Ecto neural progenitor cell (in vitro differentiated cells): ENCODE data around the gene AZIN2.
"Not testable (repeated sequence)": the region's sequence is repeated elsewhere in the genome, so short reads cannot be mapped to it uniquely, and the experiment has no call there.

Experiments used
- DNase-seq: peaks from one replicate; pipeline ENCODE4 v3.0.0-alpha.2; 2018; ENCODE audit warnings: low spot score

The AZIN2 gene

DNA sequence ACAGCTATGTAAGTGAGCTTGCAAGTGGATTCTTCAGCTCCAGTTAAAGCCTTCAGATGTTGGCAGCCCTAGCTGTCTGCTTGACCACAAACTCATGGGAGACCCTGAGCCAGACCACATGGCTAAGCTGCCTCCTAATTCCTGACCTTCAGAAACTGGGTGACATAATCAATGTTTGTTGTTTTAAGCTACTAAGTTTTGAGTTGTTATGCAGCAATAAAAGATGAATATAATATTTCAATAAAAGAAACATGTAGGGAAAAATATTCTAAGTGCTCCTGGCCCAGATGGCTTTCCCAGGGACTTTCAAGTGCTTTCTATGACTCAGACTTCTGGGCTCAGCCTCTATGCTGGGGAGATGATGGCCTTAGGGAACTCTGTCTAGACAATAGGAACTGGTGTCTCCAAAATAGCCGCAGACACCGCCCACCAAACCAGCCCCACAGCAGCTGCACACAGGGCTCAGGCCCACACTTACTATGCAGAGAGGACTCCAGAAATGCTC, 20.3 kb upstream of the AZIN2 start:
- DNase-seq: no peak

DNA sequence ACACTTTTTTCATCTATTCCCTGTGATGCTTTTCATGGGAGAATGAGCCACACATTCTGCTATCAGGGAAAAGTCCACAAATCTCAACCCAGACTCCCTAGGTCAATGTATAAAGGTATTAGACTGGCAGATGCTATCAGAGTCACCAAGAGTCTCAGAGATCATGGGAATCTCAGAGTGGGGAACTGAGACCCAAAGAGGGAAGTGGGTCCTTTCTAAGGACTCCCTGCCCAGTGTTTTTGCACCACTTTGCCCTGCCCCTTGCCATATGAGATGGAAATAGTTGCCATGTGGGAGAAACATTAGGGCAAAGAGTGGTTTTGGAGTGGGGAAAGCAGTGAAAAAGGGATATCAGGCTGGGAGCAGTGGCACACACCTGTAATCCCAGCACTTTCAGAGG, 19.1 kb upstream of the AZIN2 start:
- no peak for DNase-seq

DNA sequence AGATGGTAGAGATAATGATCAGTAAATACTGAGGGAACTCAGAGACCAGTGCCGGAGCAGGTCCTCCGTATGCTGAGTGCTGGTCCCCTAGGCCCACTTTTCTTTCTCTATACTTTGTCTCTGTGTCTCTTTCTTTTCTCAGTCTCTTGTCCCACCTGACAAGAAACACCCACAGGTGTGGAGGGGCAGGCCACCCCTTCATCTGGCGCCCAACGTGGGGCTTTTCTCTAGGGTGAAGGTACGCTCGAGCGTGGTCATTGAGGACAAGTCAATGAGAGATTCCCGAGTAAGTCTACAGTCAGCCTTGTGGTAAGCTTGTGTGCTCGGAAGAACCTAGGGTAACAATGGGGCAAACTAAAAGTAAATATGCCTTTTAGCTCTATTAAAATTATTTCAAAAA, 16.7 kb upstream of the AZIN2 start:
- DNase-seq: not testable (repeated sequence)

DNA sequence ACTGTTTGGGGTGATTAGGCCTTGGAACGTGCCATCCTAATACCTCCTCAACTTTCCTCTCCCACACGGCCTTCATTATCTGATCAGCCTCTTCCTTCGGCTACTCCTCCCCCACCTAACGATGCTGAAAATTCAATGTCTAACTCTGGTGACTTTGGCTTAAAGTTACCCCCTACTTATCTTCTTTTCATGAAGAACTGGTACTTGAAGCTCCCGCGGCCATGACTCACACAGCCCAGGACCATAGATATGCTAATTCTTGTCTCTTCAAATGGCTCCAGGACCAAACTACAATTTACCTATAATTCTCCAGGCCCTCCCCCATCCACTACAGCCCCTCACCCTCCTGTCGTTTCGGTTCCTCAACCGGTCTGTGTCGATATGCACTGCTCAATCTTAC, 15.7 kb upstream of the AZIN2 start:
- DNase-seq: no peak

DNA sequence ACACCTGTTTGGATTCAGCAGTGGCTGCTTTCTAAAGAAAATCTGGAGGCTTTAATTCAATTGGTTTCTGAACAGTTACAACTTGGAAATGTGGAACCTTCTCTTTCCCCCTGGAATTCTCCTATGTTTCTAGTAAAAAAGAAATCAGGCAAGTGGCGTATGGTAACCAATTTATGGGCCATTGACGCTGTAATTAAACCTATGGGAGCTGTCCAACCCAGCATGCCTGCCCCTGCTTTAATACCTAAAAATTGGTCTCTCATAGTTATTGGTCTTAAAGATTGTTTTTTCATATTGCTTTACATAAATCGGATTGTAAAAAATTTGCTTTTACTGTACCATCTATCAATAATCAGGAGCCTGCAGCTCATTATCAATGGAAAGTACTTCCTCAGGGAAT, 14.5 kb upstream of the AZIN2 start:
- DNase-seq: not testable (repeated sequence)

DNA sequence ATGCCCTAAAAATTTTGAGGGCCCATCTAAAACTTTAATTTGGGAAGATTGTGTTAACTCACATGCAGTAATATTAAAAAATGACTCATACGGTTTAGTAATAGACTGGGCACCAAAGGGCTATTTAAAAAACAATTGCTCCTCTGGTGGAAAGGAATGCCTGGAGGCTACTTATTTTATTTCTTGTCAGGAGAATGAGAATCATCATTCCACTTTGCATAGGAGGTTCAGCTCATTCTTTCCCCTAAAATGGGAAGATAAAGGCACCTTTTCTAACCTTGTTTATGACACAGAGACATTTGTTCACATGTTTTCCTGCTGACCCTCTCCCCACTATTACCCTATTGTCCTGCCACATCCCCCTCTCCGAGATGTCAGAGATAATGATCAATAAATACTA, 12.8 kb upstream of the AZIN2 start:
- DNase-seq: not testable (repeated sequence)

DNA sequence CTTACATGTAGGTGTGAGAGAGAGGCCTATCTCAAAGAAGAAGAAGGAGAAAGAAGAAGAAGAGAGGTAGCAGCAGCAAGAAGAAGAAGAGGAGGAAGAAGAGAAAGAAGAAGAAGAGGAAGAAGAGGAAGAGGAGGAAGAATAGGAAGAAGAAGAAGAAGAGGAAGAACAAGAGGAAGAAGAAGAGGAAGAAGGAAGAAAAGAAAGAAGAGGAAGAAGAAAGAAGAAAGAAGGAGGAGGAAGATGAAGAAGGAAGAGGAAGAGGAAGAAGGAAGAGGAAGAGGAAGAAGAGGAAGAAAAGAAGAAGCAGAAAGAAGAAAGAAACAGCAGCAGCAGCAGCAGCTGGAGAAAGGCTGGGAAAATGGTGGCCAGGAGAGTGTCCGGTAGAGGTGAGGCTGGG, 10.3 kb upstream of the AZIN2 start:
- DNase-seq: no peak

DNA sequence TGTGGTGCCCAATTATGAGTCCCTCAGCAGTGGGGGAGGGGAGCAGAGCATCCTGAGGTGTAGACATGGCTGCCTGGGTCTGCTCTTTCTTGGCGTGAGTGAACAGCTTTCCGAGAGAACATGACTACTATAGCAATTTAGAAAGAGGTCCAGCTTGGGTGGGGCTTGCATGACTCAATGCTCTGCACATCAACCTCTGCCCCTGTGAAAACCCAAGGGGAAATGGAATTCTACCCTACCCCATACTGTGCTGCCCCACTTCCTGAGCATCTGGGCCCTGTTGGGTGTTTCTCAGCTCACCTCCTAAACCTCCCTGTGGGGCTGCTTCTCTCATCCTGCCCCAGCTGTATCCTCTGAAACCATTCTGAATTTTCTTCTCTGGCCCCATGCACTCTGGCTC, 8.2 kb upstream of the AZIN2 start:
- no peak for DNase-seq

DNA sequence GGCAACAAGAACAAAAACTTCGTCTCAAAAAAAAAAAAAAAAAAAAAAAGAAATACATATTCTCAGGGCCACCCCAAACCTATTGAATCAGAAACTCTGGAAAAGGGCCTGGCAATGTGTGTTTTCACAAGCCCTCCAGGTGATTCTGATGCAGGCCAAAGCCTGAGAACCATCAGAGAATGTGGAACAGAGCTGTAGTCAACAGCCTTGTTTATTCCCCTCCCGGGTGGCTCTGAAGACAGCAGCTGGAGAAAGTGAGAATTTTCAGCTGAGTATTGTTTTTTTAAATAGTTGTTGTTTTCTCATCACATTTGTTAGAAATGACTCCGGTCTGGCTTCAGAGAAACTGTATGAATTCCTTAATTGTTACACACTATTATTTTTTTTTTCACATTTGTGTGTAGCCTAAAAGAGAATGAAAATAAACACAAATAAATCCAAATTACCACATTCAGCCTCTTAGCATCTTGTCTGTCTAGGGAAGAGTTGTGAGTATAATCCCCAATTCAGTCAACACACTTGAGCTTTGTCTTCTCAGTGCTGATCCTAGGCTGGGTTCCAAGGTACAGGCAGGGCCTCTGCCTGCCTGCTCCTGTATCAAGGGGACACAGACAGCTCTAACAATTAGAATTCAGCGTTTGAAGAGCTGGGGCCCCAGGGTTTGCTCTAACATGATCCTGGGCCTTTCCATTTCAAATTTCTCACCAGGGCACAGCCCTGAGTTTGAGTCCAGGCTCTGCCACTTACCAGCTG, 6.6 kb upstream of the AZIN2 start:
- DNase-seq: no peak

DNA sequence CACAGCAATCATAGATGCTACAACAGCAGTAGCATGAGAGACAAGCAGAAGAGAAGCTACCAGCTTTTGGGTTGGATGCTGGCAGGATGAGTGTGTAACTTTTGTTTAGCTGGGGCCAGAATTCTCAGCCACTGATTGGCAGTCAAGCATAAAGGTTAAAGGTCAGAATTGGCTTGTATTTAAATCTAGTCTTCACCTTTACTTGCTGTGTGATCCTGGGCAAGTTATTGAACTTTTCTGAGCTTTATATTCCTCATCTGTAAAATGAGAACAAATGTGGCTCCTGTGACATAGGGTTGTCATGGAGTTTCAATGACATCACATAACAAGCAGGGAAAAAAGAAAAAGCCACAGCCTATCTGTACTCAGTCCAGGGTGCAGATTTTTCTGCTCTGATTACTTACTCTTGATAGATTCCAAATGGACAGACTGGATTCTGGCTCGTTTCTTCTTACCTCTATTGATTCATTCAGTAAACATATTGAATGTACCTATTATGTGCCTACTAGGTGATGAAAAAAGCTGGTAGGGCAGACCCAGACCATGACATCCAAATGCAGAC, 2.8 kb upstream of the AZIN2 start:
- no peak for DNase-seq

DNA sequence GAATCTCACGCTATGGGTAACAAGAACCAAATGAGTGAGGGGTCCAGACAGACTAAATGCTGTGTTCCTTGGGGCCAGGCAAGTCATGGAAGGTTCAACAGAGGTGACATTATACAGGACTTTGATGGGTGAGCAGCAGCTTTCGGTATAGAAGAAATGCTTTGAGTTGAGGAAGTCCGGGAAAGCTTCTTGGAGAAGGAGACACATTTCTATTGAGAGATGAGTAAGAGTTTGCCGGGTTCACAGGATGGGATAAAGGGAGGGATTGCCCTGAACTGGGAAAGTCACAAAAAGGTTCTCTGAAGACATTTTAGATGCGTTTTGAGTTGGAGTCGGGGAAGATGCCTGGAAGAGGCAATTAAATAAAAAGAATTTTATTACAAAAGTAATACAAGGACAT, 580 bp upstream of the AZIN2 start:
- DNase-seq: no peak

DNA sequence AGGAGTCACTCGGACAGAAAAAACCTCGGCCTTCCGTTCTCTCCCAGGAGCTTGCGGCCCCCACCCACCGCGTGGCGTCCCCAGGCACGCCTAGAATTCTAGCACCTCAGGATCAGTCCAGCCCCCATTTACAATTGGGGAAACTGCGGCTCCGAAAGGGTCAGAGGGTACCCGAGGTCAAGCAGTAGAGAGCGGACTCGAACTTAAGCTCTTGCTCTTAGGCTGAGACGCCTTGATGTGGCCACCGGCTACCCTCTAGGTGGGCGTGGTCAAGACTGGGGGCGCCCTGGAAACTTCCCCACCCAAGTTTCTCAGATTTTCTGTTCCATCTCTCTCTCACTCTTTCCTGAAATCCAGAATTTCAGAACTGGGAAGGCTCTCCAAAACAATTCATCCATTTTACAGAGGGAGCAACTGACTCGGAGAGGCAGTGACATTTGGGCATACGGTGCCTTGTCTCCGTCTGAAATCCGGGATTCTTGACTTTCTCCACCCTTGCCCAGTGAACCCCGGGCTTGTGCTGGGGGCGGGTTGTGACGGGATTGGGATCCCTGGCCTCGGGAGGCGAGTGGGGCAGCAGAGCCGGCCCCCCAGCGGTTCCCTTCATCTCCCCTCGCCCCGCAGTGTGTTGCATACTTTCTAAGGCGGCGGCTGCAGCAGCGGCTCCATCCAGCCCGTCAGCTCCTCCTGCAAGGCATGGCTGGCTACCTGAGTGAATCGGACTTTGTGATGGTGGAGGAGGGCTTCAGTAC, 777 bp downstream of the AZIN2 start:
- DNase-seq: peak; percentile 61

DNA sequence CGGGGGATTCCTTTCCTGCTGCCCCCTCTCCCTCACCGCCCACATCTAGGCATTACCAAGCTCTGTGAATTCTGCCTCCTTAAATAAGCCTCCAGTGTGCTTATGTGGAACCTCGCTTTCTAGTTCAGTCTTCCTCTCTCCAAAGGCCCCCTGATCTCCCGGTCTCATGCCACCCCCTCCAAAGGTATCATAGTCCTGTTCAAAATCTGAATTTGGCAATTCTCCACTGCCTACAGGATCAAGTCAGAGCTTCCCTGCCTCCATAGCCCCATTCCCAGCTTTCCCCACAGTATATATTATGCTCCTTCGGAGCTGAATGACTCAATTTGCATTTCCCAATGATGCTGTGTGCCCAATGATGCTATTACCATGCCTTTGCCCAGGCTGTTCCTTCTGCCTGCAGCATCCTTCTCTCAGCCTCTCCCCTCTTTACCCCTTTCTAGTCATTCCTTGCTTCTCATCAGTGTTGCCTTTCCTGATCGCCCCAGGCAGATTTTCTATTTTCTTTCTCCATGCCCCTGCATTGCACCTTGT, 1.7 kb downstream of the AZIN2 start:
- DNase-seq: no peak

DNA sequence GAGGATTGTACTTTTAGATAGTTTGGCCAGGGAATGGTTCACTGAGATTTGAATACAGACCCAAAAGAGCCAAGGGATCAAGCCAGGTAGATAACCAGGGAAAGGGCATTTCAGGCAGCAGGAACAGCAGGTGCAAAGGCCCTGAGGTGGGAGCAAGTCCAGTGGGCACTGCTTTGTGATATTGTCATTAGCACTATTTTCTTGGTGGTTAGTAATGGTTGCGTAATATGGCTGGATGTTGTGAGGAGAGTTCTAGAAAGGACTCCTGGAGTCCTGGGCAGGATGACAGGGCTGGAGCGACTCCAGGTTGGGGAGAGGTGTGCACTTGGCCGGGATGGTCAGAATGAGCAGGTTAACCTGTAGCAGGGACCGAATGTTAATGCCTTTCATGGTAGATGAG, 4.4 kb downstream of the AZIN2 start:
- no peak for DNase-seq

DNA sequence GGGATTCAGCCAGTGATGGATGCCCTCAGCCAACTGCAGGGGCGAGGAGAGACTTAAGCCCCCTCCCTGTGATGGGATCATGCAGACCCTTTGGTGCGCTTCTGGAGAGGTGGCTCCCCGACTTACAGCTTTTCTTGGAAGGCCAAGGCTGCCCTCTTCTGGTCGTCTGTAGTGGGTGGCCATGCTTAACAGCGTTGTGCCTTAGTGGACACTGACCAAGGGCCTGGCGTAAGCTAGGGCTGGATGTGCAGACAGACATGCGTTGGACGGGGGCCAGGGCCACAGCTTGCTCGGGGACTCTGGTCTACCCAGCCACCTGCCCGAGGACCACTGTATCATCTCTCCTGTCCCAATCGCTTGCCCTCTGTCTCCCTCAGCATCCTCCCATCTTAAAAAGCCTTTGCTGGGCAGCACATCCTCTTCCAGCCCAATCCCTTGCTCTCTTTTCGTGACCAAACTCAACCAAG, 5.5 kb downstream of the AZIN2 start:
- DNase-seq: peak; percentile 85

DNA sequence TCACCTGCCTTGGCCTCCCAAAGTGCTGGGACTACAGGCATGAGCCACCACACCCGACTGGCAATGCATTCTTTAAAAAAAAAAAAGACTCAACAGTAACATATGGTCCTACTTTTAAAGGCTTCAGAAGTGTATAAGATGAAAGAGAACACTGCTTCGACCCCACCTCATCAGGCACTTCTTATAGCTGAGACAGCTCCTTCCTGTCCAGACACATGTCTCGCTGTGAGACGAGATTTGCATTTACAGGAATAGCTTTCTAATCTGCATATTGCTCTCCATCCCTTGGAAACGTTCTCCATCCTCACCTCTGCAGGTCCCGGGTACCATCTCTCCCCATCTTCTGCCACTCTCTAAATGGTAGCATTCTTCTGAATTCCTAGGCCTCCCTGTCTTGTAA, 6.7 kb downstream of the AZIN2 start:
- DNase-seq: no peak

DNA sequence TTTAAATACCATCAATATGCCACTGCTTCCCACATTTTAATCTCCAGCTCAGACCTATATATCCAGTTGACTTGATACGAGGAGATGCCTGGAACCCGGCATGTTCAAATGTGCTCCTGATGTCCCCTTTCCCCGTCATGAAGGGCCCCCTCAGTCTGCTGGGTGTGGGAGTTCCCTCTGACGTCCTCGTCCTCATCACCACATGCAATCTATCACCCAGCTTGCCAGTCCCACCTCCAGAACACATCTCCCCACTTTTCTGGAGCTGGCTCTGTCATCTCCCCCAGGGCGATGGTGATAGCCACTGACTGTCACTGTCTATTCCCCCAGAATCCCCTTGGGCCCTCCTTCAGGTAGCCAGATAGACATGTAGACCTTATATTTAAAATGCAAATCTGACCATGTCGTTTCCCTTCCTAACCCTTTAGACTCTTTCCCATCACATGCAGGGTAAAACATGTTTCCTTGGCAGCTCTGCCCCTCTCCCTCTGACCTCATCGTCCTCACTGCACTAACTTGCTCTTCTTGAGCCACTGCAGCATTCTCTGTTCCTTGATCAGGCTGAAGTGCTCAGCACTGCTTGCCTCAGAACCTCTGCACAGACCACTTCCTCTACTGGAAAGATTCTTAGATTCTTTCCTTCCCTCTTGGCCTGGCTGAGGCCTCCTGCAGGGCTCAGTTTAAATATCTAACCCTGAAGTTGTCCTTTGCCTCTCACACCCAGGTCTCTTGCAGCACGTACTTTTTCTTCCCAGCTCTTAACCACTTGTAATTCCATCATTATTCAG, 7.4 kb downstream of the AZIN2 start:
- DNase-seq: no peak

DNA sequence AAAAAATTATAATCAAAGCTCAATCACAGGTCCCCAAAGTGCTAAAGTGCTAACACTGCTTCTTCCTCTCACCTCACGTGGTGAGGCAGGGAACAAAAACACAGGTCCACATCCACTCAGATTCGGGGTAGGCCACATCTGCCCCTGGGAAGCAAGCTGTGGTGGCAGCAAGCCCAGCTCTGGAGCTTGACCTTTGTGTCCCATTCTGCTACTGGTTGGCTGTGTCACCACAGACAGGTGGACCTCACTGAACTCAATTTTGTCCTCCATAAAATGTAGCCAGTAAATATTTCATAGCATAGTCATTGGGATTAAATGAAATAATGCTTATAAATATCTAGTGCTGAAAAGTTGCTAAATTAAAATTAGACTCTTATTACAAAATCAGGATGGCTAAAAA, 8.5 kb downstream of the AZIN2 start:
- DNase-seq: no peak

DNA sequence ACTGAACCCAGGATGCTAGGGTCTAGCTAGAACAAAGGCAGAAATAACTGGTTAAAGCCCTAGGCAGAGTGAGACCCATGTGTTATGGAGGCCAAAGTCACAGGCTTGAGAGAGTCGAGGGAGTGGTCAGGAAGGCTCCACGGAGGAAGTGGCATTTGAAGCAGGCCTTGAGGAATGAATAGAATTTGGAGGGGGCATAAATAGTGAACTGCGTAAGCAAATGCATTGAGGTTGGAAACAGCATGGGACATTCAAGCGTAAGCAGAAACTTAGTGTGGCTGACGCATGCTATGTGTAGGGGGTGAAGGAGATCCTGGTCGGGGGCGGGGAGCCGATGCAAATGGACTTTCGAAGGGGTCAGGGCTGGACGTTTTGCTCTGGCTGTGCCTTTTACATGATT, 11.5 kb downstream of the AZIN2 start:
- DNase-seq: no peak

DNA sequence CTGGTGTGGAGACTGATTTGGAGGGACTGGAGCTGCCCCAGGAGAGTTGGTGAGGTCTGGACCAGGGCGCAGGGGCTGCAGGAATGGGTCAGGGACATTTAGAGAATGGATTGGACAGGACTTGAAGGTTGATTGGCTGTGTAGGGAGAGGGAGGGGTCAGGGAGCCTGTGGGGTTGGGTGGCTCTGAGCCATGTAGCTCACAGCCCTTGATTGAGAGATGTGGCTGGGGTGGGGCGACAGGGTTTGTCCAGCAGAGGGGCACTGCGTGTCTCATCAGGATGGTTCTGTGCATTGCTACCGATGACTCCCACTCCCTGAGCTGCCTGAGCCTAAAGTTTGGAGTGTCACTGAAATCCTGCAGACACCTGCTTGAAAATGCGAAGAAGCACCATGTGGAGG, 12.1 kb downstream of the AZIN2 start:
- peak; percentile 49 for DNase-seq

DNA sequence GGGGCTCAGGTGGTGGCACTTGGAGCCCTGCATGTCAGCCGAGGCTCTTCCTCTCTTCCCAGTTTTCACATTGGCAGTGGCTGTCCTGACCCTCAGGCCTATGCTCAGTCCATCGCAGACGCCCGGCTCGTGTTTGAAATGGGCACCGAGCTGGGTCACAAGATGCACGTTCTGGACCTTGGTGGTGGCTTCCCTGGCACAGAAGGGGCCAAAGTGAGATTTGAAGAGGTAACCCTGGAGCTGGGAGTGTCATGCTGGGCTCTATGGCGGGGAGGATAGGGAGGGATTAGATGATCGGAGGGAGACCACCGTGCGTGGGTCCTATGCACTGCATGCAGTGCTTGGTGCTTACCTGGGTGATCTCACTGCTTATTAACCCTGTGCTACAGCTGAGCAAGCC, 13.5 kb downstream of the AZIN2 start:
- DNase-seq: peak; percentile 39

DNA sequence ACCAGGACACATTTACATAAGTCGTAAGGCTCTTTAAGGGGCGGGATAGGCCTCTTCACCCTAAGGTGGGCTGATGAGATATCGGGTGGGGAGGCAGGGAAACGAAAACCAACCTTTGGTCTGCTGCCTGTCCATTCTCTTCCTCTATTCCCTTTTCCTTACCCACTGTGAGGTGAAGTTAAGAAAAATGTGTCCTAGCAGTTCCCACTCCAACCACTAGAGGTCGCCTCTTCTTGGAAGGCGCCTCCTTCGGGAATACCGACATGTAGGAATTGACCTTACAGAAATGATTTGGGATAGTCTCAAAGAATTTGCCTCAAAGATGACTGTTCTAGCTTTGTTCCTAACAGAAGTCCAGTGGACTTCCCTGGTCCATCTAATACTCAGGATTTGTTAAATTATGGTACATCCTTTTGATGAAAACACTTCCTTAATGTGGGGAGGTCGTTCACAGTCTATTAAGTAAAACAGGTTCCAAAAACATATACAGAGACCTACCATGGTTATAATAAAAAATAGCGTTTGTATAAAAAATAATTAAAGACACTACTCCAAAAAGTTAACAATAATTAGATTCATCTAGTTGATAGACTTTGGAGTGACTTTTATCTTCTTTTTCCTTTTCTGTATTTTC, 14.1 kb downstream of the AZIN2 start:
- DNase-seq: peak; percentile 76
